ENCODE measurements around the gene MORN5.

Gene MORN5

DNA sequence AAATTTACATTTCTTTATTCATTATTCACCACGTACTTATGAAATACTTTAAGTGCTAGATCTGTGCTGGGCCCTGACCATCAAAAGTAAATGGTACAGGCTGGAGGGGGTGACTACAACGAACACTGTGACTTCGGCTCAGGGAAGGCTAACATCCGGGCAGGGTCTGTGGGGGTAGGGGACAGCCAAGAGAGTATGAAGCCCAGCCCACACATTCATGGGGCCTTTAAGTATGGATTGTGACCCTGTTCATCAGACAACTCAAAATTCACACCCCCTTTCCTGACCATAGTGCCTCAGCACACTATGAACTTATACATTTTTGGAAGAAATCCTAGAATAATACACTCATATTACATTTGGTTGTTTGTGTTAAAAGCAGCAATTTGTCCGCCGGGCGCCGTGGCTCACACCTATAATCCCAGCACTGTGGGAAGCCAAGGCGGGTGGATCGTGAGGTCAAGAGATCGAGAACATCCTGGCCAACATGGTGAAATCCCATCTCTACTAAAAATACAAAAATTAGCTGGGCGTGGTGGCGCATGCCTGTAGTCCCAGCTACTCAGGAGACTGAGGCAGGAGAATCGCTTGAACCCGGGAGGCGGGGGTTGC lies 33.3 kb downstream of the MORN5 start:
- DNase-seq, result no peak

- DNase-seq, result no peak
These were observed 33.9 kb downstream of the MORN5 start for GRCh38 chr9:122193651-122194050.

- DNase-seq, result no peak
These were observed 36.2 kb downstream of the MORN5 start for GRCh38 chr9:122195875-122196274.

GRCh38 chr9:122197426-122197825 lies 37.7 kb downstream of the MORN5 start:
- peak; percentile 68 for DNase-seq

DNA sequence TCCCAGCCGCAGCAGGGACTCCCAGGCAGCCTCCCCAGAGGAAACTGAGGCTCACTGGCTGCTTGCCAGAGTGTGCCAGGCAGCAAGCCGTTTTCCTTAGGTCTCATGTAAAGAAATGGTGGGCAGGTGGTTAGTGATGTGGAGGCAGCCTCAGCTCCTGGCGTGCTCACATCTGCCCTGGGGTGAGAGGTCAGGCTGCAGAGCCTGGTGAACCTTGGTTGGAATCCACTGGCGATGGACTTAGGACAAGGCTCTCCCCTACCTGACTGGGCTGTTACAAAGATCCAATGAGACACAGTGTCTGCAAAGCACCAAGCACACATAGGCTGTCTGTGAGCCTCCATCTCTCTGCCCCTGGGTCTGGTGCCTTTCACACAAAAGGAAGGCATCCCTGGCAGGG lies 38.2 kb downstream of the MORN5 start:
- no peak for DNase-seq

- DNase-seq, result no peak
These were observed 41.4 kb downstream of the MORN5 start for GRCh38 chr9:122200960-122201595.

DNA sequence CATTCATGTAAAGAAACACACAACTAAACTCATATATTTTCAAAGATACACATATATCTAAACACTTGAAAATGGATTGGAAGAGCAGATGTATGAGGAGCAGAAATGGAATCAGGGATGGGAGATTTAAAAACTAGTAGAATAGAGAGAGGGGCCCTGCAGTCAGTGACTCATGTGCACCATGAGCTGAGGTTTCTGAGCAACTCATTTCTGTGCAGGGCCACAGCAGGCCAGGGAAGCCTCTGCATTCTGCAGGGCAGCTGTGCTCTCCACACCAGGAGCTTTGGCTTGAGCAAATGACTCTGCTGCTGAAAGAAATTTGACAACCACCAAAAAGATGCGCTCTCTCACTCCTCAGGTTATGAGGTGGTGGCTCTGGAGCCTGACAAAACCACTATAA lies 41.9 kb downstream of the MORN5 start:
- no peak for DNase-seq

GRCh38 chr9:122202111-122202510 lies 42.4 kb downstream of the MORN5 start:
- no peak for DNase-seq

GRCh38 chr9:122204055-122204454 lies 44.3 kb downstream of the MORN5 start:
- no peak for DNase-seq

DNA sequence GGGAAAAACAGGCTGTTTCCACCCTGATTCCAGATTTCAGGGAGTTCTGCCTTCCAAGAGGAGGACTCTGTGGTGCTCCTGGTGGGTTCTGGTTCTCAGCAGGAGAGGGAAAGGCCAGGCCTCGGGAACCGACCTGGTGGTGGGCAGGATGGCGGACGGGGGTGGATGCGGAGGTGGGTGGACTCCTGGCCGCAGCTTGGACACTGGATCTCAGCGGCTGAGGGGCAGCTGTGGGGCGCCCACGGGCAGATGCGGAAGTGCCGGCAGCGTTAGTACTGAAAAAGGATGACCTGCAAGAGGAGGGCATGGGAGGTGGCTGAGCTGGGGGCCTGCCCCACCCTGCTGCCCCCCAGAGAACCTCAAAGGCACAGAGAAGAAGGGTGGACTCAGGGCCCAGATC lies 44.8 kb downstream of the MORN5 start:
- no peak for DNase-seq

DNA sequence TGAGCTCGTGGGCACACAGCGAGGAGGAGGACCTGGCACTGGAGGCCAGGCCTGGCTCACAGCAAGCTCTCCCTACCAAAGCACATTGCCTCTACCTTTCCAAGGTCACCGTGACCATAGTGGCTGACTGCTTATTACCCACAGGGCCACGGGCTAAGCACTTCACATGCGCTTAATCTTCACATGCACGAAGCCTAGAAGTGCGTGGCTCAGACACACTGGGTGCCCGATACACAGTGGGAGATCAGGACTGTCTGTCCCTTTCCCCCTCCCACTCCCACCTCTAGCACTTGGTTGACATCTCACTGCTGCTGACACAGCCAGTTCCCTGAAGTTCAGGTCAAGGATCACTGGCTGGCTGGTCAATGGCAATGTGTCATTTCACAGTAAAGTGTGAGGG lies 45.5 kb downstream of the MORN5 start:
- no peak for DNase-seq

DNA sequence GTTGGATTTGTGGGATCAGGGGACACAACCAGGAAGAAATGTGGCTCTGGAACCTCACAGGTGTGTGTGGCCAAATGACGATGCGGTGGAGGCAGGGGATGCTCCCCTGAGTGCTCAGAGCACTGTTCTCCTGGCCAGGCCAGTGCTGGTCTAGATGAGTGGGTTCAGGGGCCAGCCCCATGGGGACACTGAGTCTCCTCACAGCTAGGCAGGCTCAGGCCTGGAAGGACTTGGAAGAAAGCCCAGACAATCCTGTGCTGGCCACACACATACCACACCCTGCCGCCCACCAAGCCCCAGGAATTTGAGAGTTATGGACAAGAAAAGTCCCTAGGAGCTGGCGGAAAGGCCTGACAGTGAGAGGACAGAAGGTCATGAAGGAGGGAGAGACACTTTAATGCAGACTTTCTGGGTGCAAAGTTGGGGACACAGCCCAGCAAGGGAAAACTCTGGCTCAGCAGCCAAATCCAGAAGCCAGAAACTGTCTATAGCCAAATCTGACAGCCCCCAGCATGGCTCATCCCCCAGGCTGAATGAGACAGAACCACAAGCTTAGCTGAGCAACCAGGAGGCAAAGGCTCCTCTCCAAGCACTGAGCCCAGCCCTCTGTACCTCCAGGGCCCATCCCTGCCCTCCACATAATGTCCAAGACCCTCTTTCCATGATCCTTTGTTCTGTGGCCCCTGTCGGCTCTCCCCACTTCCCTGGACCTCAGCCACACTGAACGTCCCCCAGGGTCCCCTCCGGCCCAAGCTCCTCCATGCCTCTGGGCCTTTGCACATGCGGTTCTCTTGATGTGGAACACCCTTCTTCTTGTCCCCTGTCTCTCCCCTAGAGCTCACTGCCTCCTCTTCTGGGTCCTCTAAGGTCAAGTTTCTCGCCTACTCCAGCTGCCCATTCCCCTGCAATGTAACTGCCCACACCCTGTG lies 46.7 kb downstream of the MORN5 start:
- no peak for DNase-seq

DNA sequence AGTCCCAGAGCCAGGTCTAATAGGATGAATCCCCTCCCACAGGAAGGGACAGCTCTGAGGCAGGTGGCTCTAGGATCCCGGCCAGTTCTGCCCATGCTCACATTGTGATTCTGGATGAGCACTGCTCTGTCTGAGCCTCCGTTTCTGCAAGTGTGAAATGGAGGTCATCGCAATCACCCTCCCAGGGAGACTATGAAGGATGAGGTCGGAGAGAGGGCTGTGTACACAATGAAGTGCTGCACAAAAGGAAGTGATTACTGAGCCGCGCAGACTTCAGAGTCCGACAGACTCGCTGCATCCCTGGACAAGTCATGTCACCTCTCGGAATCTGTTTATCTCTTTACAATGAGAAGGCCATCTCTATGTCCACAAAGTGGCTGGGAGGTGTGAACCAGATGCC lies 47.4 kb downstream of the MORN5 start:
- no peak for DNase-seq

GRCh38 chr9:122209451-122209850 lies 49.7 kb downstream of the MORN5 start:
- no peak for DNase-seq

DNA sequence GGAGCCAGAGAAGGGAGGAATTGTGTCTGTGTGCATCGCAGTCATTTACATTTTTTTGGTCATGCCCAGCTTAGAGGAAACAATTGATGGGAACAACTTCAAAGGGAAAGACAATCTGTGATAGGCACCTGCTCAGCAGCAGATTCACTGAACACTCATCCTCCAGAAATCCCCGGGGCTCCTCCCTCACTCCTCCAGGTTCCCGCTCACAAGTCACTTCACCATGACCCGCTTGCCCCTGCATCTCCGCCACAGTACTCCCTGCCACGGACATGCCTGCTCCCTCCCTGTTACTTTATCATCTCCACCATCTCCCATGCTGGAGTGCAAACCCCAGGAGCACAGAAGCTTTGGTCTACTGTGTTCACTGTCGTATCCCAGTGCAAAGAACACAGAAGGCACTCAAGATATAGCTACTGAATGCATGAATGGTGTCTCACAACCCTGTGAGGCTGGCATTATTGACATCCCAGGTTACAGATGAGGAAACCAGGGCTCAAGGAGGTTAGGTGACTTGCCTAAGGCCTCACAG lies 52.8 kb downstream of the MORN5 start:
- no peak for DNase-seq

GRCh38 chr9:122213102-122213588 lies 53.4 kb downstream of the MORN5 start:
- no peak for DNase-seq

DNA sequence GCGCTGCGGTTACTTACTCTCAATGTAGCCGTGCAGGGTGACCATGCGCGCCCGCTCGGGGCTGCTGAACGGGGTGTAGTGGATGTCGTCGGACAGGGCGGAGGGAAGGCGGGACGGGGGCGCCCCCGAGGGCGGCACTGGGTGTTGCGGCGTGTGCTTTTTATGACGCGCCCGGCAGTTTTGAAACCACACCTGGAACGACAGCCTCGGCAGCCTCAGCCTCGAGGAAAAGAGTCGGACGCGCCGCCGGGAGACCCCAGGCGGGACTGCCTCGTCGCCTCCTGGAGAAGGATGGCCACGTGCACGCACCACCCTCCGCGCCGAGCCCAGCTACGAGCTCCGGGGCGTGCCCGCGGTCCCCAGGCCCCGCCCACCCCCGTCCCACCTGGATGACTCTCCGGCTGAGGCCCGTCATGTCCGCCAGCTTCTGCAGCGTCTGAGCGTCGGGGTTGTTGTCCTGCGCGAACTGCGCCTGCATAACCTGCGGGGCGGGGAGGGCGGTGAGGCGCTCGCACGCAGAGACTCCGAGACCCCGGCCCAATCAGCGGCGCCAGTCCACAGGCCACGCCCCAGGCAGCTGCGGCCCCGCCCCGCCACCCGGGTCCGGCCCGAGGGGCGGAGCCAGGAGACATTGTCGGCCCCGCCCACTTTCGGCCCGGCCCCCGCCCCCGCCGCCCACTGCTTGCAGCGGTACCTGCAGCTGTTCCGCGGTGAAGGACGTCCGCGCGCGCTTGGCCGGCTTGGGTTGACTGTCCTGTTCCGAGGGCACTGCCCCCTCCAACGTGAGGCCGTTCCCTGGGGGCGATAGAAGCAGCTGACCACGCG lies 54.1 kb downstream of the MORN5 start:
- DNase-seq, result peak; percentile 96

DNA sequence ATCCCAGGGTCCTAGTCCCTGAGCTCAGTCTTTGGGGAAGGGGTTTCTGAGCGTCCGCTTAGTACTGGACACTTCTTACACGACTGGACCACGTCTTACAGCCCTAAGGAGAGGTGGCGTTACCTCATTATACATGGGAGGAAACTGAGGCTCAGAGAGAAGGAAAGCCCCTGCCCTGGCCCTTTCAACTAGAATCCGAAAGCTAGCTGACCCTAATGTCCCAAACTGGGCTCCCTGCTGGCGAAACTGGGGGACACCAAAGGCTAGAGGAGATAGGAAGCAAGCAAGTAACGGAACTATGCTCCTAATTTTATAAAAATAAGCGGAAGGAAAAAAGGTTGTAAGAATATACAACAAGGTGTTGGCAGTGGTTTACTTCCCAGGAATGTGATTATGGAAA lies 54.8 kb downstream of the MORN5 start:
- DNase-seq, result no peak

- no peak for DNase-seq
These were observed 56.0 kb downstream of the MORN5 start for GRCh38 chr9:122215663-122216062.

GRCh38 chr9:122216138-122216797 lies 56.6 kb downstream of the MORN5 start:
- DNase-seq, result no peak

- no peak for DNase-seq
These were observed 57.2 kb downstream of the MORN5 start for GRCh38 chr9:122216798-122217418.

DNA sequence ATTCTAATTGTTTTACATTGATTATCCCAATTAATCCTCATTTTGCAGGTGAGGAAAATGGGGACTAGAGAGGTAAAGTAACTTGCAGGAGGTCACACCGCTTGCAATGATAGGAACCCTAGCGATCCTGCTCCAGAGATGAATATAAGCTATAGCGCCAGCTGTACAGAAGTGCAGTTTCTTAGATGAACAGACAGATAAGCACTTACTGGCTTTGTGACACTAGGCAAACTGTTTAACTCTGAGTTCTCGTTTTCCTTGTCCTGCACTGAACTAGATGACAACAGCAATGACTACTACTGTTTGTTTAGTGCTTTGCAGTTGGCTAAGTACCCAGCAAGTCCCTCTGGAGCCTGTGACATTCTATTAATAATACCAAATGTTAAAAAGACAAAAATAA lies 57.9 kb downstream of the MORN5 start:
- DNase-seq, result peak; percentile 63
